ENCODE measurements around the gene SORCS2. TPM values are rescaled to one million over a fixed set of nuclear protein-coding genes. Genes with fewer than 3 reads are reported as not detected.

The SORCS2 gene
- total and polyA plus RNA-seq, 12 donors, result 0.25 to 5.4 (median 2.2) TPM

- 90 to 92% methylated on average over 11 of the region's 11 CpGs for WGBS, 2 donors
- TF ChIP-seq, protein P1, sequence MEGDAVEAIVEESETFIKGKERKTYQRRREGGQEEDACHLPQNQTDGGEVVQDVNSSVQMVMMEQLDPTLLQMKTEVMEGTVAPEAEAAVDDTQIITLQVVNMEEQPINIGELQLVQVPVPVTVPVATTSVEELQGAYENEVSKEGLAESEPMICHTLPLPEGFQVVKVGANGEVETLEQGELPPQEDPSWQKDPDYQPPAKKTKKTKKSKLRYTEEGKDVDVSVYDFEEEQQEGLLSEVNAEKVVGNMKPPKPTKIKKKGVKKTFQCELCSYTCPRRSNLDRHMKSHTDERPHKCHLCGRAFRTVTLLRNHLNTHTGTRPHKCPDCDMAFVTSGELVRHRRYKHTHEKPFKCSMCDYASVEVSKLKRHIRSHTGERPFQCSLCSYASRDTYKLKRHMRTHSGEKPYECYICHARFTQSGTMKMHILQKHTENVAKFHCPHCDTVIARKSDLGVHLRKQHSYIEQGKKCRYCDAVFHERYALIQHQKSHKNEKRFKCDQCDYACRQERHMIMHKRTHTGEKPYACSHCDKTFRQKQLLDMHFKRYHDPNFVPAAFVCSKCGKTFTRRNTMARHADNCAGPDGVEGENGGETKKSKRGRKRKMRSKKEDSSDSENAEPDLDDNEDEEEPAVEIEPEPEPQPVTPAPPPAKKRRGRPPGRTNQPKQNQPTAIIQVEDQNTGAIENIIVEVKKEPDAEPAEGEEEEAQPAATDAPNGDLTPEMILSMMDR (IDR thresholded peaks at IDR 0.05), result no peak
- no peak overlapping the region for H3K4me3 ChIP-seq
- H3K4me1 ChIP-seq, result peaks cover 0 to 33% (median 0%) of the 10 kb centered on the region in 9 donors
- H3K27me3 ChIP-seq, result peaks cover 0 to 20% (median 13%) of the 10 kb centered on the region in 7 donors
- no peaks in the 10 kb centered on the region for H3K9me3 ChIP-seq
- DNase-seq, result no peak
- intact Hi-C loops (cut with DNase I), result no loop called here
- ATAC-seq, result no peak
- no peak overlapping the region for H3K27ac ChIP-seq
- H3K36me3 ChIP-seq, result no peaks in the 10 kb centered on the region
Measured at GRCh38 chr4:7637971-7638370, 445.6 kb downstream of the SORCS2 start.

GRCh38 chr4:7638489-7638888, 446.2 kb downstream of the SORCS2 start:
- no peak for DNase-seq
- ATAC-seq, result no peak
- H3K9me3 ChIP-seq, result no peaks in the 10 kb centered on the region
- peaks cover 0 to 17% (median 13%) of the 10 kb centered on the region in 7 donors for H3K27me3 ChIP-seq
- no peak overlapping the region for H3K27ac ChIP-seq
- peaks cover 0 to 33% (median 0%) of the 10 kb centered on the region in 9 donors for H3K4me1 ChIP-seq
- intact Hi-C loops (cut with DNase I), result no loop called here
- 90% methylated on average over 12 of the region's 12 CpGs for WGBS, 2 donors
- no peaks in the 10 kb centered on the region for H3K36me3 ChIP-seq
- TF ChIP-seq, protein P1 (IDR thresholded peaks at IDR 0.05), result no peak
- no peak overlapping the region for H3K4me3 ChIP-seq

GRCh38 chr4:7638984-7639789, 446.8 kb downstream of the SORCS2 start:
- peaks cover 0 to 33% (median 0%) of the 10 kb centered on the region in 9 donors for H3K4me1 ChIP-seq
- no peak overlapping the region for H3K27ac ChIP-seq
- no peaks in the 10 kb centered on the region for H3K36me3 ChIP-seq
- TF ChIP-seq, protein P1 (IDR thresholded peaks at IDR 0.05), result no peak
- peaks cover 0 to 1% (median 0%) of the 10 kb centered on the region in 11 donors for H3K9me3 ChIP-seq
- H3K4me3 ChIP-seq, result no peak overlapping the region
- H3K27me3 ChIP-seq, result peaks cover 0 to 17% (median 13%) of the 10 kb centered on the region in 7 donors
- 87 to 95% methylated on average over 6 to 7 of the region's 7 CpGs for WGBS, 2 donors
- intact Hi-C loops (cut with DNase I), result no loop called here
- ATAC-seq (peak in 2 of 8 donors; percentile 20 to 27), DNase-seq (no peak)

- intact Hi-C loops (cut with DNase I), result no loop called here
- no peak overlapping the region for H3K4me3 ChIP-seq
- no peak for ATAC-seq
- H3K9me3 ChIP-seq, result peaks cover 0 to 9% (median 0%) of the 10 kb centered on the region in 11 donors
- TF ChIP-seq, protein P1 (IDR thresholded peaks at IDR 0.05), result no peak
- peaks cover 0 to 17% (median 13%) of the 10 kb centered on the region in 7 donors for H3K27me3 ChIP-seq
- WGBS, 2 donors, result 82 to 90% methylated on average over 6 of the region's 6 CpGs
- H3K36me3 ChIP-seq, result no peaks in the 10 kb centered on the region
- H3K27ac ChIP-seq, result no peak overlapping the region
- H3K4me1 ChIP-seq, result peaks cover 0 to 24% (median 0%) of the 10 kb centered on the region in 9 donors
- DNase-seq, result no peak
Measured at GRCh38 chr4:7640136-7640535, 447.8 kb downstream of the SORCS2 start.
